Measurements from ENCODE around the gene STIM1.
"Not testable (repeated sequence)": the region's sequence is repeated elsewhere in the genome, so short reads cannot be mapped to it uniquely, and the experiment has no call there.

STIM1 gene

GRCh38 chr11:4006946-4007680 lies 151.6 kb downstream of the STIM1 start:
- H3K4me3 ChIP-seq (ENCODE audit: low read depth, low read length) = no peak overlapping the region
- no peak for TF ChIP-seq CTCF (IDR thresholded peaks at IDR 0.05; ENCODE audit: insufficient read depth, low read depth, low read length, missing control alignments)
- DNase-seq (ENCODE audit: low read depth) = no peak

- no peak overlapping the region for H3K4me3 ChIP-seq (ENCODE audit: low read depth, low read length)
- DNase-seq (ENCODE audit: low read depth) = no peak
- no peak for TF ChIP-seq CTCF (IDR thresholded peaks at IDR 0.05; ENCODE audit: insufficient read depth, low read depth, low read length, missing control alignments)
These were observed 152.7 kb downstream of the STIM1 start for GRCh38 chr11:4008116-4008515.

- DNase-seq (ENCODE audit: low read depth); H3K4me3 ChIP-seq (ENCODE audit: low read depth, low read length): not testable (repeated sequence)
These were observed 161.1 kb downstream of the STIM1 start for GRCh38 chr11:4016602-4017001.

- TF ChIP-seq CTCF (IDR thresholded peaks at IDR 0.05; ENCODE audit: insufficient read depth, low read depth, low read length, missing control alignments) = no peak
- no peak overlapping the region for H3K4me3 ChIP-seq (ENCODE audit: low read depth, low read length)
- DNase-seq (ENCODE audit: low read depth) = no peak
These were observed 161.7 kb downstream of the STIM1 start for GRCh38 chr11:4017129-4017528.

GRCh38 chr11:4018641-4019040 lies 163.2 kb downstream of the STIM1 start:
- no peak for TF ChIP-seq CTCF (IDR thresholded peaks at IDR 0.05; ENCODE audit: insufficient read depth, low read depth, low read length, missing control alignments)
- no peak overlapping the region for H3K4me3 ChIP-seq (ENCODE audit: low read depth, low read length)
- no peak for DNase-seq (ENCODE audit: low read depth)

GRCh38 chr11:4019891-4020290 lies 164.4 kb downstream of the STIM1 start:
- no peak overlapping the region for H3K4me3 ChIP-seq (ENCODE audit: low read depth, low read length)
- DNase-seq (ENCODE audit: low read depth) = no peak
- no peak for TF ChIP-seq CTCF (IDR thresholded peaks at IDR 0.05; ENCODE audit: insufficient read depth, low read depth, low read length, missing control alignments)

- TF ChIP-seq CTCF (IDR thresholded peaks at IDR 0.05; ENCODE audit: insufficient read depth, low read depth, low read length, missing control alignments) = no peak
- DNase-seq (ENCODE audit: low read depth) = no peak
- no peak overlapping the region for H3K4me3 ChIP-seq (ENCODE audit: low read depth, low read length)
These were observed 167.2 kb downstream of the STIM1 start for GRCh38 chr11:4022669-4023068.

All from GM12865 (cell line).